ENCODE results near the gene C6orf89. TPM values are rescaled to one million over a fixed set of nuclear protein-coding genes. Genes with fewer than 3 reads are reported as not detected.
A peak's percentile ranks its signal among the peaks of the same experiment; 100 is the strongest.
"Not testable (repeated sequence)": the region's sequence is repeated elsewhere in the genome, so short reads cannot be mapped to it uniquely, and the experiment has no call there.

Gene C6orf89
- total and polyA plus RNA-seq, 3 experiments from 2014 or later = 37.4 to 51.6 (median 40.0) TPM

DNA sequence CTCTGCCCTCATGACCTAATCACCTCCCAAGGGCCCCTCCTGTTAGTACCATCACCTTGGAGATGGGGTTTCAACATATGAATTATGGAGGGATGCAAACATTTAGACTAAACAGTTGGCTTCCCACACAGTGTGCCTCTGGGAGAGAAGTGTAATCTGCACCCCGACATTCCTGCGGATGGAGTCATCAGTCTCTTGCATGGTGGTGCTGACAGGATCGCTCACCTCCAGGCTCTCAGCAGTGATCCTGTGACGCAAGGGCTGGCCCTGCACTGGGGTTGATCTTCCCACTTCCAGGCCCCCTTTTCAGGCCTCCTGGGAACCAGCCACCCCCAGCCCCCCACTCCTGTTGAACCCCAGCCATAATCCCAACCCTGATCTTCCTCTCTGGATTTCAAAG lies 52.8 kb downstream of the C6orf89 start:
- H3K4me3 Mint-ChIP-seq = no peak overlapping the region
- H3K4me1 Mint-ChIP-seq = peaks cover 0 to 2% (median 0%) of the 10 kb centered on the region in 3 donors
- DNase-seq = no peak
- H3K9me3 Mint-ChIP-seq = peaks cover 0 to 1% (median 0%) of the 10 kb centered on the region in 5 donors
- peak overlapping the region in 1 of 8 donors; percentile 25 for H3K27ac Mint-ChIP-seq
- H3K27ac ChIP-seq (ENCODE audit: low read depth, low read length) = no peak overlapping the region
- H3K27me3 Mint-ChIP-seq = peaks cover 5 to 19% of the 10 kb centered on the region in 2 donors
- no peaks in the 10 kb centered on the region for H3K36me3 ChIP-seq (ENCODE audit: insufficient read depth, low read length)
- H3K36me3 Mint-ChIP-seq = no peaks in the 10 kb centered on the region
- ChIA-PET CTCF (no interaction called here), POLR2A (no interaction called here)
- H3K27me3 ChIP-seq (ENCODE audit: insufficient read depth, low read length, poor library complexity, severe bottlenecking) = no peaks in the 10 kb centered on the region
- H3K9me3 ChIP-seq (ENCODE audit: low read length) = no peaks in the 10 kb centered on the region
- H3K4me1 ChIP-seq (ENCODE audit: insufficient read depth, low read length) = no peaks in the 10 kb centered on the region
- H3K4me3 ChIP-seq (ENCODE audit: low read length) = no peak overlapping the region

DNA sequence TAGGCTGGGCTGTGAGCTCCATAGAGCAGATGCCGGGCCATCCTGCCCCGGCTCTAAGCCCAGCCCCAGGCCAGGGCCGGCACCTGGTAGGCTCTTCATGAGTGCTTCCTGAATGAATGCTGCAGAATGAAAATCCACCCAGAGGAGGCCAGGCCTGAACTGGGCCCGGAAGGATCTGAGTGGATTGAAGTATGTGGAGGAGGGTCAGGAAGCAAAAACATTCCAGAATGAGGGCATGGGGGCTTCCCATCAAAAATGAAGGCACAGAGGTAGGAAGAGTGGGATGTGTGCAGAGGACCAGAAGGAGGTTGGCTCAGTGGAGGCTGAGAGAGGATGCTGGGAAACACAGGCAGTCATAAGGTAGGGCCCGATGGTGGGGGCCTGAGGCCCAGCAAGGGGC lies 53.3 kb downstream of the C6orf89 start:
- peak overlapping the region in 1 of 8 donors; percentile 25 for H3K27ac Mint-ChIP-seq
- CTCF ChIA-PET = not testable (repeated sequence)

GRCh38 chr6:36940027-36940426 lies 54.3 kb downstream of the C6orf89 start:
- no peak overlapping the region for H3K27ac Mint-ChIP-seq
- H3K9me3 ChIP-seq (ENCODE audit: low read length) = no peaks in the 10 kb centered on the region
- no peaks in the 10 kb centered on the region for H3K4me1 ChIP-seq (ENCODE audit: insufficient read depth, low read length)
- no peak for DNase-seq
- no peak overlapping the region for H3K4me3 Mint-ChIP-seq
- H3K4me1 Mint-ChIP-seq = peaks cover 0 to 2% (median 0%) of the 10 kb centered on the region in 3 donors
- peaks cover 8 to 19% of the 10 kb centered on the region in 2 donors for H3K27me3 Mint-ChIP-seq
- peaks cover 0 to 1% (median 0%) of the 10 kb centered on the region in 5 donors for H3K9me3 Mint-ChIP-seq
- no peak overlapping the region for H3K4me3 ChIP-seq (ENCODE audit: low read length)
- ChIA-PET POLR2A (no interaction called here), CTCF (no interaction called here)
- H3K27me3 ChIP-seq (ENCODE audit: insufficient read depth, low read length, poor library complexity, severe bottlenecking) = no peaks in the 10 kb centered on the region
- no peak overlapping the region for H3K27ac ChIP-seq (ENCODE audit: low read depth, low read length)
- no peaks in the 10 kb centered on the region for H3K36me3 Mint-ChIP-seq
- no peaks in the 10 kb centered on the region for H3K36me3 ChIP-seq (ENCODE audit: insufficient read depth, low read length)

More for the DNA sequence above, 53.3 kb downstream of the C6orf89 start:
- H3K36me3 ChIP-seq (ENCODE audit: insufficient read depth, low read length); H3K4me3 ChIP-seq (ENCODE audit: low read length); DNase-seq; H3K4me1 Mint-ChIP-seq; H3K9me3 Mint-ChIP-seq; H3K27ac ChIP-seq (ENCODE audit: low read depth, low read length); POLR2A ChIA-PET; H3K36me3 Mint-ChIP-seq; H3K27me3 ChIP-seq (ENCODE audit: insufficient read depth, low read length, poor library complexity, severe bottlenecking); H3K9me3 ChIP-seq (ENCODE audit: low read length); H3K4me1 ChIP-seq (ENCODE audit: insufficient read depth, low read length); H3K4me3 Mint-ChIP-seq: not testable (repeated sequence)
- peaks cover 6 to 19% of the 10 kb centered on the region in 2 donors for H3K27me3 Mint-ChIP-seq

DNA sequence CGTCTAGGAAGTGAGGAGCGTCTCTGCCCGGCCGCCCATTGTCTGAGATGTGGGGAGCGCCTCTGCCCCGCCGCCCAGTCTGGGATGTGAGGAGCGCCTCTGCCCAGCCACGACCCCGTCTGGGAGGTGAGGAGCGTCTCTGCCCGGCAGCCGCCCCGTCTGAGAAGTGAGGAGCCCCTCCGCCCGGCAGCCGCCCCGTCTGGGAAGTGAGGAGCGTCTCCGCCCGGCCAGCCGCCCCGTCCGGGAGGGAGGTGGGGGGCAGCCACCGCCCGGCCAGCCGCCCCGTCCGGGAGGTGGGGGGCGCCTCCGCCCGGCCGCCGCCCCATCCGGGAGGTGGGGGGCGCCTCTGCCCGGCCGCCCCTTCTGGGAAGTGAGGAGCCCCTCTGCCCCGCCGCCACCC lies 55.8 kb downstream of the C6orf89 start:
- H3K4me3 ChIP-seq (ENCODE audit: low read length); H3K9me3 Mint-ChIP-seq; H3K27ac ChIP-seq (ENCODE audit: low read depth, low read length); H3K27me3 ChIP-seq (ENCODE audit: insufficient read depth, low read length, poor library complexity, severe bottlenecking); H3K36me3 Mint-ChIP-seq; H3K27ac Mint-ChIP-seq; H3K4me1 ChIP-seq (ENCODE audit: insufficient read depth, low read length); POLR2A ChIA-PET; H3K4me1 Mint-ChIP-seq; DNase-seq; CTCF ChIA-PET; H3K4me3 Mint-ChIP-seq; H3K9me3 ChIP-seq (ENCODE audit: low read length); H3K36me3 ChIP-seq (ENCODE audit: insufficient read depth, low read length): not testable (repeated sequence)
- H3K27me3 Mint-ChIP-seq = peaks cover 8 to 19% of the 10 kb centered on the region in 2 donors

DNA sequence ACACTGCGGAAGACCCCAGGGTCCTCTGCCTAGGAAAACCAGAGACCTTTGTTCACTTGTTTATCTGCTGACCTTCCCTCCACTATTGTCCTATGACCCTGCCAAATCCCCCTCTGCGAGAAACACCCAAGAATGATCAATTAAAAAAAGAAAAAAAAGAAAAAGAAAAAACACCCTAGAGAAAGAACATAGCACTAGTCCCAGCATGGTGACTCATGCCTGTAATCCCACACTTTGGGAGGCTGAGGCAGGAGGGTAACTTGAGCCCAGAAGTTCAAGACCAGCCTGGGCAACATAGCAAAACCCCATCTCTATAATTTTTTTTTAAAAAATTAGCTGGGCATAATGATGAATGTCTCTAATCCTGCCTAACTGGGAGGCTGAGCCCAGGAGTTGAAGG lies 56.6 kb downstream of the C6orf89 start:
- peaks cover 8 to 19% of the 10 kb centered on the region in 2 donors for H3K27me3 Mint-ChIP-seq
- H3K4me3 ChIP-seq (ENCODE audit: low read length); H3K4me3 Mint-ChIP-seq; H3K4me1 ChIP-seq (ENCODE audit: insufficient read depth, low read length); H3K27me3 ChIP-seq (ENCODE audit: insufficient read depth, low read length, poor library complexity, severe bottlenecking); H3K4me1 Mint-ChIP-seq; H3K9me3 ChIP-seq (ENCODE audit: low read length); H3K36me3 Mint-ChIP-seq; POLR2A ChIA-PET; H3K27ac ChIP-seq (ENCODE audit: low read depth, low read length); H3K27ac Mint-ChIP-seq; H3K36me3 ChIP-seq (ENCODE audit: insufficient read depth, low read length); H3K9me3 Mint-ChIP-seq; CTCF ChIA-PET; DNase-seq: not testable (repeated sequence)

- Histone ChIP-seq H3K27me3 (ENCODE audit: insufficient read depth, low read length, poor library complexity, severe bottlenecking) (no peaks in the 10 kb centered on the region), H3K36me3 (ENCODE audit: insufficient read depth, low read length) (no peaks in the 10 kb centered on the region), H3K27ac (ENCODE audit: low read depth, low read length) (no peak overlapping the region), H3K9me3 (ENCODE audit: low read length) (no peaks in the 10 kb centered on the region), H3K4me3 (ENCODE audit: low read length) (no peak overlapping the region), H3K4me1 (ENCODE audit: insufficient read depth, low read length) (peaks cover 13% of the 10 kb centered on the region)
- no peak for DNase-seq
- peaks cover 0 to 1% (median 0%) of the 10 kb centered on the region in 5 donors for H3K9me3 Mint-ChIP-seq
- ChIA-PET POLR2A (no interaction called here), CTCF (no interaction called here)
- peaks cover 15 to 21% (median 16%) of the 10 kb centered on the region in 3 donors for H3K4me1 Mint-ChIP-seq
- H3K4me3 Mint-ChIP-seq = no peak overlapping the region
- peaks cover 8 to 9% of the 10 kb centered on the region in 2 donors for H3K27me3 Mint-ChIP-seq
- no peak overlapping the region for H3K27ac Mint-ChIP-seq
- no peaks in the 10 kb centered on the region for H3K36me3 Mint-ChIP-seq
Observed at GRCh38 chr6:36944650-36945049, 58.9 kb downstream of the C6orf89 start.

- H3K4me1 Mint-ChIP-seq = peaks cover 15 to 21% (median 18%) of the 10 kb centered on the region in 3 donors
- H3K27me3 ChIP-seq (ENCODE audit: insufficient read depth, low read length, poor library complexity, severe bottlenecking) = no peaks in the 10 kb centered on the region
- H3K4me1 ChIP-seq (ENCODE audit: insufficient read depth, low read length) = peaks cover 13% of the 10 kb centered on the region
- CTCF ChIA-PET = no interaction called here
- POLR2A ChIA-PET = no interaction called here
- no peak overlapping the region for H3K4me3 ChIP-seq (ENCODE audit: low read length)
- H3K4me3 Mint-ChIP-seq = no peak overlapping the region
- H3K36me3 ChIP-seq (ENCODE audit: insufficient read depth, low read length) = no peaks in the 10 kb centered on the region
- H3K27me3 Mint-ChIP-seq = peaks cover 3 to 5% of the 10 kb centered on the region in 2 donors
- DNase-seq = no peak
- H3K27ac Mint-ChIP-seq = no peak overlapping the region
- no peak overlapping the region for H3K27ac ChIP-seq (ENCODE audit: low read depth, low read length)
- H3K9me3 Mint-ChIP-seq = peaks cover 0 to 1% (median 0%) of the 10 kb centered on the region in 5 donors
- H3K9me3 ChIP-seq (ENCODE audit: low read length) = no peaks in the 10 kb centered on the region
- H3K36me3 Mint-ChIP-seq = no peaks in the 10 kb centered on the region
Observed at GRCh38 chr6:36945301-36945700, 59.5 kb downstream of the C6orf89 start.

DNA sequence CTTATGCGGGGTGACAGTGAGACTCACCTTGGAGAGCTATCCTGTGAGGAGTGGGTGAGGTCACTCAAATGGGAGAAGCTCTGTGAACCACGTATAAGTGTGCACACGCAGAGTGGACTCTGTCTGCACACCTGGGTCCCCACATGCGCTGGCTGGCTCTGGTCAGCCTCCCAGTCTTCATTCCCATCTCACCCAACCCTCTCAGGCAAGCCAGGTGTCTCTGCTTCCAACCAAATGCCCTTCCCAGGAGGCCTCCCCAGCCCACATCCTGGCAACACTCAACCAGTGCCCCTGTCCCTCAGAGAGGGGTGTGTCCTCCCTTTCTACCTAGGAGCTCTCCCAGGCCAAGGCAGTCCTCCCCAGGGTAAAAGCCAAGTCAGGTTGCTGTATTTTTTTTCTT lies 60.8 kb downstream of the C6orf89 start:
- Histone ChIP-seq H3K36me3 (ENCODE audit: insufficient read depth, low read length) (no peaks in the 10 kb centered on the region), H3K4me3 (ENCODE audit: low read length) (no peak overlapping the region), H3K9me3 (ENCODE audit: low read length) (no peaks in the 10 kb centered on the region), H3K27ac (ENCODE audit: low read depth, low read length) (no peak overlapping the region), H3K27me3 (ENCODE audit: insufficient read depth, low read length, poor library complexity, severe bottlenecking) (no peaks in the 10 kb centered on the region), H3K4me1 (ENCODE audit: insufficient read depth, low read length) (peaks cover 13% of the 10 kb centered on the region)
- no peak for DNase-seq
- Mint-ChIP-seq H3K4me1 (peaks cover 15 to 21% (median 18%) of the 10 kb centered on the region in 3 donors), H3K9me3 (no peaks in the 10 kb centered on the region), H3K27ac (peak overlapping the region in 1 of 8 donors; percentile 64), H3K27me3 (peaks cover 3% of the 10 kb centered on the region in 2 donors), H3K4me3 (no peak overlapping the region), H3K36me3 (no peaks in the 10 kb centered on the region)
- ChIA-PET CTCF (interaction anchor here (1.2 to 1.5 kb wide), 2 partner anchors 10 to 61 kb away, joined by 3 to 6 read pairs; no protein-coding TSS in a partner anchor), POLR2A (no interaction called here)

Measured in CD8-positive, alpha-beta memory T cell (primary cell).